WERI-Rb-1 (cell line): ENCODE data around the gene NOL7.

Source experiments
- DNase-seq: peaks from one replicate; pipeline ENCODE4 v3.0.0-alpha.2; 2020
- H3K27ac ChIP-seq: fragments of 250-450 bp; sonication (Bioruptor Pico); 2 replicates; pipeline ENCODE4 v1.5.1; 2020; ENCODE audit warnings: mild to moderate bottlenecking, moderate library complexity
- H3K27me3 ChIP-seq: fragments of 250-450 bp; sonication (Bioruptor Pico); 2 replicates; pipeline ENCODE4 v1.5.1; 2021; ENCODE audit warnings: mild to moderate bottlenecking, low read depth, moderate library complexity; ENCODE audit not compliant: insufficient read depth, severe bottlenecking
- H3K36me3 ChIP-seq: fragments of 250-450 bp; sonication (Bioruptor Pico); 2 replicates; pipeline ENCODE4 v1.5.1; 2020; ENCODE audit warnings: mild to moderate bottlenecking, moderate library complexity
- H3K4me3 ChIP-seq: 2 replicates; pipeline ENCODE4 v1.5.1; 2011; ENCODE audit warnings: low read depth, mild to moderate bottlenecking, control low read depth, low read length
- H3K9me3 ChIP-seq: fragments of 250-450 bp; sonication (Bioruptor Pico); 2 replicates; pipeline ENCODE4 v1.5.1; 2021; ENCODE audit warnings: mild to moderate bottlenecking, moderate library complexity; ENCODE audit not compliant: severe bottlenecking
- TF ChIP-seq, protein P1 (sequence below): IDR thresholded peaks from 2 replicates; pipeline ENCODE4 v1.5.1; 2011; ENCODE audit warnings: low read depth, mild to moderate bottlenecking, control low read depth, inconsistent platforms, low read length

The NOL7 gene

DNA sequence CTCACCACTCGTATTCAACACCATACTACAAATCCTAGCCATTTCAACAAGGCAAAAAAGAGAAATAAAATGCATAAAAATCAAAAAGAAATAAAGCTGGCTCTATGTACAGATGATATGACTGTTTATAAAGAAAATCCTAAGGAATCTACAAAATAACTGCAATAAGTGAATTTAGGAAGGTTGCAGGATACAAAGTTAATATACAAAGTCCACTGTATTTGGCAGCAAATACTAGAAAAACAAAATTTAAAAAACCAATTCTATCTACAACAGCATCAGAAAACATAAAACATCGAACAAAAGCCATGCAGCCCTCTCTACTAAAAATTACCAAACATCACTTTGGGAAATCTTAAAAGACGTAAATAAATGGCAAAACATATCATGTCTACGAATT lies 48.9 kb downstream of the NOL7 start:
- Histone ChIP-seq H3K4me3 (no peak overlapping the region), H3K27me3 (no peaks in the 10 kb centered on the region), H3K27ac (no peak overlapping the region), H3K9me3 (no peaks in the 10 kb centered on the region), H3K36me3 (no peaks in the 10 kb centered on the region)
- DNase-seq = no peak
- TF ChIP-seq, protein P1, sequence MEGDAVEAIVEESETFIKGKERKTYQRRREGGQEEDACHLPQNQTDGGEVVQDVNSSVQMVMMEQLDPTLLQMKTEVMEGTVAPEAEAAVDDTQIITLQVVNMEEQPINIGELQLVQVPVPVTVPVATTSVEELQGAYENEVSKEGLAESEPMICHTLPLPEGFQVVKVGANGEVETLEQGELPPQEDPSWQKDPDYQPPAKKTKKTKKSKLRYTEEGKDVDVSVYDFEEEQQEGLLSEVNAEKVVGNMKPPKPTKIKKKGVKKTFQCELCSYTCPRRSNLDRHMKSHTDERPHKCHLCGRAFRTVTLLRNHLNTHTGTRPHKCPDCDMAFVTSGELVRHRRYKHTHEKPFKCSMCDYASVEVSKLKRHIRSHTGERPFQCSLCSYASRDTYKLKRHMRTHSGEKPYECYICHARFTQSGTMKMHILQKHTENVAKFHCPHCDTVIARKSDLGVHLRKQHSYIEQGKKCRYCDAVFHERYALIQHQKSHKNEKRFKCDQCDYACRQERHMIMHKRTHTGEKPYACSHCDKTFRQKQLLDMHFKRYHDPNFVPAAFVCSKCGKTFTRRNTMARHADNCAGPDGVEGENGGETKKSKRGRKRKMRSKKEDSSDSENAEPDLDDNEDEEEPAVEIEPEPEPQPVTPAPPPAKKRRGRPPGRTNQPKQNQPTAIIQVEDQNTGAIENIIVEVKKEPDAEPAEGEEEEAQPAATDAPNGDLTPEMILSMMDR = no peak

DNA sequence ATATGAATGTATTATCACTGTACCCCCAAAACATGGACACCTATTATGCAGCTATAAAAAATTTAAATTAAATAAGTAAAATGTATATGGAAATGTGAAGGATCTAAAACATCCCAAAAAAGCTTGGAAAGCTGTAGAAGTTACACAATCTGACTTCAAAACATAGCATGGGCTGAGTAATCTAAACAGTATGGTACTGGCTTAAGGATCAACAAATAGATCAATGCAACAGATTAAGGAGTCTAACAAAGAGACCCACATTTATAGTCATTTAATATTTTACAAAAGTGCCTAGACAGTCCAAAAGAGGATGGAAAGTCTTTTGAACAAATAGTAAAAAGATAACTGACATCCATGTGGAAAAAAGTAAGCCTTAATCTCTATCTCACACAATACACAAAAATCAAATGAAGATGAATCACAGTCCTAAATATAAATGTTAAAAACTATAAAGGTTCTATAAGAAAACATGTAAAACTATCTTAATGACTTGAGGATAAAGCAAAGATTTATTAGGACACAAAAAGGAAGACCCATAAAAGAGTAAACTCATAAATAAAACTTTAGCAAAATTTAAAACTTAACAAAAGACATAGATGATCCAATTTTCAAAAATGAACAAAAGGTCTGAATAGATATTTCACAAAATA lies 49.7 kb downstream of the NOL7 start:
- no peak overlapping the region for H3K4me3 ChIP-seq
- no peaks in the 10 kb centered on the region for H3K27me3 ChIP-seq
- no peaks in the 10 kb centered on the region for H3K9me3 ChIP-seq
- no peak for DNase-seq
- H3K36me3 ChIP-seq = no peaks in the 10 kb centered on the region
- H3K27ac ChIP-seq = no peak overlapping the region
- TF ChIP-seq, protein P1 = no peak

DNA sequence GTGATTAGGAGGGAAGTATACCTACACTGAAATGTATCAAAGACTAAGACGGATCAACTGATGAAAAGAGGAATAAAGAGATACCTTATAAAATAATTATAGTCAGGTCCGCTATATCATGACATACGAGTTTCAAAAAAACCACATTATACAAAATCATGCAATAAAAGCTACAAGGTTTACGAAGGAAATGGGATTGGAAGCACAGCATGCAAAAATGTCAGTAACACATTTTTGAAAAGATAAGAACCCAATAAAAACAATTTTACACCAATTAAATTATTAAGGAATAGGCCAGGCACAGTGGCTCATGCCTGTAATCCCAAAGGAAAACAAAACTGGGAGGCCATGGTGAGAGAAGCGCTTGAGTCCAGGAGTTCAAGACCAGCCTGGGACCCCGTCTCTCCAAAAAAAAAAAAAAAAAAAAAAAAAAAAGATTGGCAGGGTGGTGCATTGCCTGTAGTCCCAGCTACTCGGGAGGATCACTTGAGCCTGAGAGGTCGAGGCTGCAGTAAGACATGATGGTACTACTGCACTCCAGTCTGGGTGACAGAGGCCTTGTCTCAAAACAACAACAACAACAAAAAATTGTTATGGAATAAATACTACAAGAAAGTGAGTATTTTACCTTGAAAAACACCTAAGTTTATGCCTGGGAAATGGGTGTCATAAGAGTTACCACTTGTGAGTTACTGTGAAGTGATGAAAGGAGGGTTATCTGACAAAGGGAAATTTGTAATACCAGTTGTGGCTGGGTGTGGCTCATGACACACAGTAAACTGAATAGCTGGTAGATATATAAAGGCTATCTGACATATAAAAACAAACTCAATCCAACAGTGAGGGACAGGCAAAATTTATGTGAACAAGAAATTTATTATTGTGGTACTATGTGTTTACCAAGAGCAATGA lies 51.3 kb downstream of the NOL7 start:
- no peaks in the 10 kb centered on the region for H3K36me3 ChIP-seq
- TF ChIP-seq, protein P1 = no peak
- H3K9me3 ChIP-seq = peaks cover 5% of the 10 kb centered on the region
- H3K4me3 ChIP-seq = no peak overlapping the region
- H3K27ac ChIP-seq = no peak overlapping the region
- DNase-seq = no peak
- H3K27me3 ChIP-seq = no peaks in the 10 kb centered on the region

DNA sequence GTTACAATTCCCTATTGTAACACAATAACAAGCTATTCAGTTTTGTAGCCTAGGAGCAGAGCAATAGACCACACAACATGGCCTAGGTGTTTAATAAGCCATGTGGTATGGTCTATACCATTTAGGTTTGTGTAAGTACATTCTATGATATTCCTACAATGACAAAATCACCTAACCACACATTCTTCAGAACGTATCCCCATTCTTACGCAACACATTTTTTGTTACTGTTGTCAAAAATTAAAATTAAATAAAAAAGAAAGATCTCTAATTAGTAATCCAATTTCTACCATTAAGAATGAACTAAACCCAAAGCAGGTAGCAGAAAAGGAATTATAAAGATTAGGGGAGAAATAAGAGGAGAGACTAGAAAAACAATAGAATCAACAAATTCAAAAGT lies 52.5 kb downstream of the NOL7 start:
- TF ChIP-seq, protein P1 = no peak
- Histone ChIP-seq H3K4me3 (no peak overlapping the region), H3K9me3 (peaks cover 5% of the 10 kb centered on the region), H3K36me3 (no peaks in the 10 kb centered on the region), H3K27me3 (no peaks in the 10 kb centered on the region), H3K27ac (no peak overlapping the region)
- no peak for DNase-seq

DNA sequence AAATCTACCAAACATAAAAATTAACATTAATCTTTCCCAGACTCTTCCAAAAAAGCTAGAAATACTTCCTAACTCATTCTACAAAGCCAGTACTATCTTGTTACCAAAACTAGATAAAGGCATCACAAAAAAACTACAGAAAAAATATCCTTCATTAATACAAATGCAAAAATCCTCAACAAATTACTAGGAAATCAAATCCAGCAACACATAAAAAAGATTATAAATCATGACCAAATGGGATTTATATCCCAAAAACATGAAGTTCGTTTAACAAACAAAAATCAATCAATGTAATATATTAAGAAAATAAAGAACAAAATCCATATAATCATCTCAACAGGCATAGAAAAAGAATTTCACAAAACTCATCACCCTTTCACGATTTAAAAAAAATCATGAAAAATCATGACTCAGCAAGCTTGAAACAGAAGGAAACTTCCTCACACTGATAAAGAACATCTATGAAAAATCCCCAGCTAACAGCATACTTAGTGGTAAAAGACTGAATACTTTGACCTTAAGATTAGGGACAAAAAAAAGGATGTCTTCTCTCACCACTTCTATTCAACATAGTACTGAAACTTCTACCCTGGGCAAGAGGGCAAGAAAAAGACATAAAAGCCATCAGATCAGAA lies 53.3 kb downstream of the NOL7 start:
- DNase-seq = no peak
- Histone ChIP-seq H3K9me3 (peaks cover 5% of the 10 kb centered on the region), H3K27me3 (no peaks in the 10 kb centered on the region), H3K27ac (no peak overlapping the region), H3K36me3 (no peaks in the 10 kb centered on the region), H3K4me3 (no peak overlapping the region)
- TF ChIP-seq, protein P1 = no peak
